Uterus (tissue), 2 donors: ENCODE data around the gene IFT52.

Experiments used
- POLR2A ChIP-seq, 2 donors: fragments of 450-650 bp; IDR thresholded peaks; one replicate each; pipeline ENCODE4 v1.6.1; 2016; ENCODE audit warnings: antibody characterized with exemption in 2 of 2, mild to moderate bottlenecking in 1 of 2, moderate library complexity in 1 of 2
- TF ChIP-seq, protein P1 (sequence below), 4 experiments: fragments of 200-600 bp in 2 of 4; fragments of 450-650 bp in 2 of 4; sonication (generic) in 2 of 4; IDR thresholded peaks; one replicate each; pipeline ENCODE4 v1.5.1; 2016 to 2019; ENCODE audit warnings: antibody characterized with exemption in 4 of 4, mild to moderate bottlenecking in 2 of 4, moderate library complexity in 1 of 4

DNA sequence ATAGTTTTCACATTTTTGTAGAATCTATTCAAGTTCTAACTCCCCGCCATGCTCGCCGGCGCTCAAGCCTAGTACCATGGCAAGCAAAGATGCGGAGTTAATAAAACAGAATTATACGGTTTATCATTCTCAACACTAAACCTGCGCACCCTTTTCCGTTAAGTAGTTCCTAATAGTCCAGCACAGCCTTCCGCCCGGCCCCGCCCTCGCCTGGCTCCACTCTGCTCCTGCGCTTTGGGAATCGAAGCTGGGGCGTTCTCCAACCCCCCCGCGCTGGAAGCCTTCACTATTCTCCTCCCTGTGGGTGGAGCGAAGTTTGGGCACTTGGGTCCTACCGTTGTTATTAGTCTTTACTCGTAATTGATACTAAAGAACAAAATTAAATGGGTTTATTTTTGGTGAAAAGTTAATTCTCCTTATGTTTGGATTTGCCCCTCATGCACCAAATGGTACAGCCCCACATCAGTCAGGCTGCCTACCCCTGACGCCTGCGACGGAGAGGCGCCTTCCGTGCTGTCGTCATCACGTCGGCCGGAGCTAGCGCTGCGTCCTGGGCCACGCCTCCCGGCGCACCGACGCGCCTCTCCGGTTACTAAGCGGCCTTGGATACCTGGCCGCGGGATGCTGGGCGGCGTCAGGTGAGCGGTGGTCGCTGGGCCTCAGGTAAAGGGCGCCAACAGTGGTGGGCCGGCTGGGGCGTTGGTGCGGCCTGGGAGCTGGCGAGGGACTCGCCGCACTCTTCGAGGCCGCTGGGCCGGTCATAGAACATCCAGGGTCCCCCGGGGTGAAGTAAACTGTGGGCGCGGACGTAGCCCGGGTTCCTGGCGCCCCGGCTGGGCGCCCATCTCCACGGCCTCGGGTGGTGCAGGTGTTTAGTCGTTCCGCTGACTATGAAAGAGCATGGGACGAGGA lies at the start of gene IFT52:
- TF ChIP-seq, protein P1, sequence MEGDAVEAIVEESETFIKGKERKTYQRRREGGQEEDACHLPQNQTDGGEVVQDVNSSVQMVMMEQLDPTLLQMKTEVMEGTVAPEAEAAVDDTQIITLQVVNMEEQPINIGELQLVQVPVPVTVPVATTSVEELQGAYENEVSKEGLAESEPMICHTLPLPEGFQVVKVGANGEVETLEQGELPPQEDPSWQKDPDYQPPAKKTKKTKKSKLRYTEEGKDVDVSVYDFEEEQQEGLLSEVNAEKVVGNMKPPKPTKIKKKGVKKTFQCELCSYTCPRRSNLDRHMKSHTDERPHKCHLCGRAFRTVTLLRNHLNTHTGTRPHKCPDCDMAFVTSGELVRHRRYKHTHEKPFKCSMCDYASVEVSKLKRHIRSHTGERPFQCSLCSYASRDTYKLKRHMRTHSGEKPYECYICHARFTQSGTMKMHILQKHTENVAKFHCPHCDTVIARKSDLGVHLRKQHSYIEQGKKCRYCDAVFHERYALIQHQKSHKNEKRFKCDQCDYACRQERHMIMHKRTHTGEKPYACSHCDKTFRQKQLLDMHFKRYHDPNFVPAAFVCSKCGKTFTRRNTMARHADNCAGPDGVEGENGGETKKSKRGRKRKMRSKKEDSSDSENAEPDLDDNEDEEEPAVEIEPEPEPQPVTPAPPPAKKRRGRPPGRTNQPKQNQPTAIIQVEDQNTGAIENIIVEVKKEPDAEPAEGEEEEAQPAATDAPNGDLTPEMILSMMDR (IDR thresholded peaks at IDR 0.05): no peak
- TF ChIP-seq POLR2A (IDR thresholded peaks at IDR 0.05): peak; percentile 14 to 60
